A549 (cell line): ENCODE results near the gene DACT2. TPM values are rescaled to one million over a fixed set of nuclear protein-coding genes. Genes with fewer than 3 reads are reported as not detected.

Experiments used
- ATAC-seq, 2 experiments: fragments of 200-7000 bp in 1 of 2; fragments of >200 bp in 1 of 2; cut with Nextera tagmentation in 1 of 2; cut with Tn5 transposase in 1 of 2; 3 replicates each; pipeline versions ENCODE4 v1.8.0 to v1.9.1; 2018 to 2020; ENCODE audit warnings: mild to moderate bottlenecking in 1 of 2, moderate library complexity in 1 of 2
- CTCF ChIA-PET: fragments of 300-600 bp; sonication (Branson Sonifier 250); formaldehyde crosslinking; extraction: SDS; loops from one replicate; lab custom pipeline; 2021; ENCODE audit warnings: antibody characterized with exemption, inconsistent platforms; lab: Yijun Ruan, JAX
- POLR2A ChIA-PET: fragments of 350-600 bp; formaldehyde crosslinking; extraction: SDS; loops from one replicate; lab custom pipeline; 2021; ENCODE audit warnings: antibody characterized with exemption, inconsistent platforms; lab: Yijun Ruan, JAX
- DNase-seq, 2 experiments: peaks; one replicate each; pipeline versions ENCODE4 v3.0.0 to v3.0.0-alpha.2; 2011 to 2016; ENCODE audit warnings: low read depth in 1 of 2, low spot score in 1 of 2
- FAIRE-seq: peaks from 2 replicates; lab custom pipeline; 2011; peaks lifted over from hg19 to GRCh38; lab: Jason Lieb, UNC
- H3K27ac ChIP-seq, 2 experiments: fragments of >200 bp; sonication (Bioruptor Twin); formaldehyde crosslinking; 3 replicates each; pipeline ENCODE4 v1.5.1; 2016 to 2017
- H3K4me1 ChIP-seq: fragments of >200 bp; sonication (Bioruptor Twin); formaldehyde crosslinking; 3 replicates; pipeline ENCODE4 v1.6.1; 2016
- H3K4me2 ChIP-seq: fragments of >200 bp; sonication (Bioruptor Twin); formaldehyde crosslinking; 3 replicates; pipeline ENCODE4 v1.6.1; 2016
- H3K4me3 ChIP-seq: fragments of >200 bp; sonication (Bioruptor Twin); formaldehyde crosslinking; 3 replicates; pipeline ENCODE4 v1.5.1; 2016
- H3K9me3 ChIP-seq: fragments of >200 bp; sonication (Bioruptor Twin); formaldehyde crosslinking; 3 replicates; pipeline ENCODE4 v1.6.1; 2016
- BCL3 ChIP-seq: fragments of >200 bp; sonication (Bioruptor Twin); formaldehyde crosslinking; IDR thresholded peaks from 3 replicates; pipeline ENCODE4 v1.6.1; 2016
- CBX8 ChIP-seq: fragments of 200-600 bp; sonication (generic); IDR thresholded peaks from 2 replicates; pipeline ENCODE4 v1.6.1; 2016
- E2F6 ChIP-seq: IDR thresholded peaks from 2 replicates; pipeline ENCODE4 v1.6.1; 2012; ENCODE audit warnings: low read depth, borderline replicate concordance
- ESRRA ChIP-seq: fragments of 150-350 bp; IDR thresholded peaks from 2 replicates; pipeline ENCODE4 v1.6.1; 2014; ENCODE audit warnings: mild to moderate bottlenecking, low read length, borderline replicate concordance
- HOXA7 ChIP-seq: fragments of 250-450 bp; sonication (Bioruptor Pico); IDR thresholded peaks from 2 replicates; pipeline ENCODE4 v1.5.0; 2020; ENCODE audit warnings: mild to moderate bottlenecking, moderate library complexity
- HOXB5 ChIP-seq: fragments of 250-450 bp; sonication (Bioruptor Pico); IDR thresholded peaks from 2 replicates; pipeline ENCODE4 v1.5.0; 2020; ENCODE audit warnings: mild to moderate bottlenecking, moderate library complexity
- JUNB ChIP-seq: fragments of >200 bp; sonication (Bioruptor Twin); formaldehyde crosslinking; IDR thresholded peaks from 2 replicates; pipeline ENCODE4 v1.6.1; 2016
- KDM1A ChIP-seq: fragments of 200-600 bp; sonication (generic); IDR thresholded peaks from 2 replicates; pipeline ENCODE4 v1.6.1; 2016; ENCODE audit warnings: low read depth, mild to moderate bottlenecking
- MAZ ChIP-seq: fragments of 150-350 bp; IDR thresholded peaks from 2 replicates; pipeline ENCODE4 v1.6.1; 2014; ENCODE audit warnings: antibody characterized with exemption, low read depth, low read length, borderline replicate concordance
- NPAS2 ChIP-seq: fragments of 250-450 bp; sonication (Bioruptor Pico); IDR thresholded peaks from 2 replicates; pipeline ENCODE4 v1.8.0; 2022; ENCODE audit warnings: mild to moderate bottlenecking, moderate library complexity, borderline replicate concordance
- NR3C1 ChIP-seq: fragments of >200 bp; sonication (Bioruptor Twin); formaldehyde crosslinking; IDR thresholded peaks from 3 replicates; pipeline ENCODE4 v1.6.1; 2017
- POLR2AphosphoS2 ChIP-seq: conservative IDR thresholded peaks from 2 replicates; pipeline ENCODE4 v1.6.1; 2012; ENCODE audit warnings: low read length, improper control_type of control experiment, inconsistent platforms
- RARB ChIP-seq: fragments of 250-450 bp; sonication (Bioruptor Pico); IDR thresholded peaks from 2 replicates; pipeline ENCODE4 v1.8.0; 2021; ENCODE audit warnings: mild to moderate bottlenecking, moderate library complexity
- RNF2 ChIP-seq: fragments of 200-600 bp; sonication (generic); IDR thresholded peaks from 2 replicates; pipeline ENCODE4 v1.6.1; 2016; ENCODE audit warnings: low read depth, mild to moderate bottlenecking, antibody characterized with exemption, moderate library complexity, borderline replicate concordance
- SREBF2 ChIP-seq: fragments of 450-650 bp; IDR thresholded peaks from 2 replicates; pipeline ENCODE4 v1.6.1; 2014; ENCODE audit warnings: mild to moderate bottlenecking, moderate library complexity
- ZFP36 ChIP-seq: fragments of 450-650 bp; IDR thresholded peaks from 2 replicates; pipeline ENCODE4 v1.6.1; 2014; ENCODE audit warnings: borderline replicate concordance; ENCODE audit not compliant: partially characterized antibody
- WGBS: methylation state at CpG from one replicate; pipeline ENCODE4 v1.1.6; 2017; ENCODE audit errors: missing lambda C conversion rate; 5-methylcytosine and 5-hydroxymethylcytosine counted together
- polyA plus RNA-seq, 4 experiments: library from polyadenylated mRNA; depleted of rRNA in 3 of 4; stranded (reverse); fragments of >200 nt; fragmentation: RNase III in 1 of 4; extraction: RNeasy Plus Mini Kit Qiagen cat#74134 plus additional on column Dnase treatment in 1 of 4; gene quantifications; 2 replicates in 3 of 4; 3 replicates in 1 of 4; pipeline ENCODE4 v1.2.3, GENCODE V29; 2011 to 2017
- TF ChIP-seq, protein P1 (sequence below): fragments of 200-600 bp; sonication (generic); IDR thresholded peaks from 2 replicates; pipeline ENCODE4 v1.6.1; 2016; ENCODE audit warnings: antibody characterized with exemption, mild to moderate bottlenecking, moderate library complexity
- TF ChIP-seq, protein P2 (sequence below): fragments of 250-450 bp; sonication (Bioruptor Pico); IDR thresholded peaks from 2 replicates; pipeline ENCODE4 v1.5.0; 2021; ENCODE audit warnings: mild to moderate bottlenecking, moderate library complexity, borderline replicate concordance
- TF ChIP-seq, protein P3 (sequence below): fragments of >200 bp; sonication (Bioruptor Twin); formaldehyde crosslinking; IDR thresholded peaks from 2 replicates; pipeline ENCODE4 v1.6.1; 2016

Gene DACT2
- polyA plus RNA-seq, 2 of the 4 experiments (the other 2 are of a cell fraction), result 0.63 to 1.5 TPM

- Histone ChIP-seq H3K4me1 (no peaks in the 10 kb centered on the region), H3K27ac (no peak overlapping the region), H3K9me3 (no peaks in the 10 kb centered on the region), H3K4me2 (no peak overlapping the region)
- 75% methylated on average over 16 of the region's 17 CpGs for WGBS
- no peak for DNase-seq
- POLR2A ChIA-PET, result no interaction called here
- TF ChIP-seq CBX8, result no peak
- no peak for TF ChIP-seq SREBF2
- no peak for TF ChIP-seq NR3C1
- TF ChIP-seq, protein P1, sequence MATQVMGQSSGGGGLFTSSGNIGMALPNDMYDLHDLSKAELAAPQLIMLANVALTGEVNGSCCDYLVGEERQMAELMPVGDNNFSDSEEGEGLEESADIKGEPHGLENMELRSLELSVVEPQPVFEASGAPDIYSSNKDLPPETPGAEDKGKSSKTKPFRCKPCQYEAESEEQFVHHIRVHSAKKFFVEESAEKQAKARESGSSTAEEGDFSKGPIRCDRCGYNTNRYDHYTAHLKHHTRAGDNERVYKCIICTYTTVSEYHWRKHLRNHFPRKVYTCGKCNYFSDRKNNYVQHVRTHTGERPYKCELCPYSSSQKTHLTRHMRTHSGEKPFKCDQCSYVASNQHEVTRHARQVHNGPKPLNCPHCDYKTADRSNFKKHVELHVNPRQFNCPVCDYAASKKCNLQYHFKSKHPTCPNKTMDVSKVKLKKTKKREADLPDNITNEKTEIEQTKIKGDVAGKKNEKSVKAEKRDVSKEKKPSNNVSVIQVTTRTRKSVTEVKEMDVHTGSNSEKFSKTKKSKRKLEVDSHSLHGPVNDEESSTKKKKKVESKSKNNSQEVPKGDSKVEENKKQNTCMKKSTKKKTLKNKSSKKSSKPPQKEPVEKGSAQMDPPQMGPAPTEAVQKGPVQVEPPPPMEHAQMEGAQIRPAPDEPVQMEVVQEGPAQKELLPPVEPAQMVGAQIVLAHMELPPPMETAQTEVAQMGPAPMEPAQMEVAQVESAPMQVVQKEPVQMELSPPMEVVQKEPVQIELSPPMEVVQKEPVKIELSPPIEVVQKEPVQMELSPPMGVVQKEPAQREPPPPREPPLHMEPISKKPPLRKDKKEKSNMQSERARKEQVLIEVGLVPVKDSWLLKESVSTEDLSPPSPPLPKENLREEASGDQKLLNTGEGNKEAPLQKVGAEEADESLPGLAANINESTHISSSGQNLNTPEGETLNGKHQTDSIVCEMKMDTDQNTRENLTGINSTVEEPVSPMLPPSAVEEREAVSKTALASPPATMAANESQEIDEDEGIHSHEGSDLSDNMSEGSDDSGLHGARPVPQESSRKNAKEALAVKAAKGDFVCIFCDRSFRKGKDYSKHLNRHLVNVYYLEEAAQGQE, result no peak
- no peak for TF ChIP-seq RARB (CRISPR knock-in tag)
- no peak for TF ChIP-seq E2F6
- no peak for TF ChIP-seq MAZ
- TF ChIP-seq, all 56 proteins: peak for 0
- no peak overlapping the region for H3K4me3 ChIP-seq
- CTCF ChIA-PET, result interaction anchor here (1.3 to 2.3 kb wide), 2 partner anchors 10 to 13 kb away, joined by 5 to 9 read pairs; no protein-coding TSS in a partner anchor
- FAIRE-seq, result no peak
- ATAC-seq, result no peak
Measured at GRCh38 chr6:168342636-168343035, 23.1 kb upstream of the DACT2 start.

- H3K27ac ChIP-seq, result no peak overlapping the region
- no peak for TF ChIP-seq RNF2
- no peak for TF ChIP-seq POLR2AphosphoS2
- TF ChIP-seq, protein P2, sequence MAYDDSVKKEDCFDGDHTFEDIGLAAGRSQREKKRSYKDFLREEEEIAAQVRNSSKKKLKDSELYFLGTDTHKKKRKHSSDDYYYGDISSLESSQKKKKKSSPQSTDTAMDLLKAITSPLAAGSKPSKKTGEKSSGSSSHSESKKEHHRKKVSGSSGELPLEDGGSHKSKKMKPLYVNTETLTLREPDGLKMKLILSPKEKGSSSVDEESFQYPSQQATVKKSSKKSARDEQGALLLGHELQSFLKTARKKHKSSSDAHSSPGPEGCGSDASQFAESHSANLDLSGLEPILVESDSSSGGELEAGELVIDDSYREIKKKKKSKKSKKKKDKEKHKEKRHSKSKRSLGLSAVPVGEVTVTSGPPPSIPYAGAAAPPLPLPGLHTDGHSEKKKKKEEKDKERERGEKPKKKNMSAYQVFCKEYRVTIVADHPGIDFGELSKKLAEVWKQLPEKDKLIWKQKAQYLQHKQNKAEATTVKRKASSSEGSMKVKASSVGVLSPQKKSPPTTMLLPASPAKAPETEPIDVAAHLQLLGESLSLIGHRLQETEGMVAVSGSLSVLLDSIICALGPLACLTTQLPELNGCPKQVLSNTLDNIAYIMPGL (CRISPR knock-in tag), result no peak
- TF ChIP-seq NPAS2 (CRISPR knock-in tag), result no peak
- TF ChIP-seq, protein P3, sequence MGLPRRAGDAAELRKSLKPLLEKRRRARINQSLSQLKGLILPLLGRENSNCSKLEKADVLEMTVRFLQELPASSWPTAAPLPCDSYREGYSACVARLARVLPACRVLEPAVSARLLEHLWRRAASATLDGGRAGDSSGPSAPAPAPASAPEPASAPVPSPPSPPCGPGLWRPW, result no peak
- ATAC-seq (no peak), FAIRE-seq (no peak), DNase-seq (no peak)
- POLR2A ChIA-PET, result no interaction called here
- H3K9me3 ChIP-seq, result no peaks in the 10 kb centered on the region
- H3K4me2 ChIP-seq, result no peak overlapping the region
- CTCF ChIA-PET, result no interaction called here
- no peaks in the 10 kb centered on the region for H3K4me1 ChIP-seq
- H3K4me3 ChIP-seq, result no peak overlapping the region
- 50% methylated on average over 8 of the region's 8 CpGs for WGBS
Measured at GRCh38 chr6:168341280-168341900, 21.8 kb upstream of the DACT2 start.

- no peak for DNase-seq
- ChIA-PET CTCF (no interaction called here), POLR2A (no interaction called here)
- WGBS, result 76% methylated on average over 5 of the region's 10 CpGs
- no peaks in the 10 kb centered on the region for H3K9me3 ChIP-seq
- FAIRE-seq, result no peak
- H3K4me3 ChIP-seq, result no peak overlapping the region
- H3K27ac ChIP-seq, result no peak overlapping the region
- H3K4me2 ChIP-seq, result no peak overlapping the region
- TF ChIP-seq ZFP36 (no peak), CBX8 (no peak), ESRRA (no peak), HOXA7 (CRISPR knock-in tag) (no peak), HOXB5 (no peak), NPAS2 (CRISPR knock-in tag) (no peak), KDM1A (no peak), BCL3 (no peak), JUNB (no peak)
- ATAC-seq, result no peak
- H3K4me1 ChIP-seq, result no peaks in the 10 kb centered on the region
Measured at GRCh38 chr6:168340819-168341218, 21.2 kb upstream of the DACT2 start.
